ENCODE data around the gene RBM5.

- no peak for TF ChIP-seq CTCF (IDR thresholded peaks at IDR 0.05)
- no peak for TF ChIP-seq POLR2A (IDR thresholded peaks at IDR 0.05)
Measured at GRCh38 chr3:50158530-50159146, 69.9 kb downstream of the RBM5 start.
